Spinal cord (tissue), 10 donors: ENCODE measurements around the gene FNDC1. TPM values are rescaled to one million over a fixed set of nuclear protein-coding genes. Genes with fewer than 3 reads are reported as not detected.
A peak's percentile ranks its signal among the peaks of the same experiment; 100 is the strongest.
"Not testable (repeated sequence)": the region's sequence is repeated elsewhere in the genome, so short reads cannot be mapped to it uniquely, and the experiment has no call there.

Source experiments
- DNase-seq, 6 donors: peaks; one replicate each; pipeline versions ENCODE4 v3.0.0 to v3.0.0-alpha.2; 2013 to 2015; ENCODE audit warnings: low spot score in 6 of 6, low read depth in 4 of 6
- H3K27ac ChIP-seq: one replicate; pipeline ENCODE4 v1.5.1; 2013; ENCODE audit warnings: low read depth, low read length, control low read depth
- H3K27me3 ChIP-seq: one replicate; pipeline ENCODE4 v1.6.1; 2013; ENCODE audit warnings: low read length; ENCODE audit not compliant: control insufficient read depth, insufficient read depth
- H3K36me3 ChIP-seq: one replicate; pipeline ENCODE4 v1.6.1; 2013; ENCODE audit warnings: low read length; ENCODE audit not compliant: control insufficient read depth, insufficient read depth
- H3K4me1 ChIP-seq: one replicate; pipeline ENCODE4 v1.6.1; 2013; ENCODE audit warnings: low read length; ENCODE audit not compliant: control insufficient read depth, insufficient read depth
- H3K4me3 ChIP-seq: one replicate; pipeline ENCODE4 v1.5.1; 2013; ENCODE audit warnings: low read depth, low read length, control low read depth
- H3K9me3 ChIP-seq: one replicate; pipeline ENCODE4 v1.6.1; 2013; ENCODE audit warnings: low read length; ENCODE audit not compliant: control insufficient read depth, insufficient read depth
- WGBS: methylation state at CpG from one replicate; pipeline ENCODE4 v1.1.5; 2013; ENCODE audit warnings: missing lambda C conversion rate; ENCODE audit not compliant: insufficient coverage; 5-methylcytosine and 5-hydroxymethylcytosine counted together
- long read RNA-seq, 4 donors: transcript quantifications; one replicate each; lab custom pipeline, GENCODE V29; 2026
- polyA plus RNA-seq, 2 donors: library from polyadenylated mRNA; unstranded; fragments of 120-200 nt; gene quantifications; one replicate each; pipeline ENCODE4 v1.2.1, GENCODE V29; 2013; ENCODE audit not compliant: insufficient read length in 2 of 2
- total RNA-seq, 2 donors: library from RNA; depleted of rRNA in 1 of 2; stranded (reverse); fragments of 120-200 nt in 1 of 2; fragments of >200 nt in 1 of 2; gene quantifications; one replicate each; pipeline versions ENCODE4 v1.2.3 to v1.2.4, GENCODE V29; 2013 to 2014
- donor health status: healthy.

Gene FNDC1
- total RNA-seq (10 to 100 TPM; 29.2 to 49.0 TPM), polyA plus RNA-seq (10 to 100 TPM; 10.7 to 25.1 TPM)
- long read RNA-seq, donor 1, partial matches to known transcripts: 16 of 16 reads
- long read RNA-seq, donor 1, other reads (novel, unspliced or antisense): 0 of 16 reads
- long read RNA-seq, donor 2: 0 reads
- long read RNA-seq, donor 3: 0 reads
- long read RNA-seq, donor 4: 0 reads

DNA sequence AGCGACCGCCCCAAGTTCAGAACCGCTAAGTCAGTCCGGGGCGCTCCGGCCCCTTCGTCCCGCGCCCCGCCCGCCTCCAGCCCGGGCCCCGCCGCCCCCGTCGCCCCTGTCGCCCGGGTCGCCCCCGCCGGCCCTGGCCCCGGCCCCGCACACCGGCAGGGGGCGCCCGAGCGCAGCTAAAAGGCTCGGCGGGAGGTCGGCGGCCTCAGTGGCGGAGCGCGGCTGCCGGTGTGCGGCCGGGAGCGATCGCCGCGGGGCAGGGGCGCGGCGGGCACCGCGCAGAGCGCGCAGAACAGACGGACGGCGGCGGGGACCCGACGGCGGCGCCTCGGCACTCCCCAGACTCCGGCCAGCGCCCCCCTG lies at the start of gene FNDC1:
FNDC1 (plus strand) TSS at position 208 of the 363 bp plus-strand sequence. CDS start 197 bp downstream, outside the sequence.
- Histone ChIP-seq H3K27me3 (peaks cover 65% of the 10 kb centered on the region), H3K9me3 (no peaks in the 10 kb centered on the region), H3K27ac (peak within 1 kb of the TSS; percentile 82), H3K4me1 (peaks cover 14% of the 10 kb centered on the region), H3K36me3 (no peaks in the 10 kb centered on the region), H3K4me3 (peak within 1 kb of the TSS; percentile 54)
- peak in 1 of 6 donors; percentile 60 for DNase-seq
- WGBS: under 1% methylated on average over 59 of the region's 59 CpGs

- no peaks in the 10 kb centered on the region for H3K27me3 ChIP-seq
- no peak for DNase-seq
- H3K27ac ChIP-seq: no peak overlapping the region
- no peaks in the 10 kb centered on the region for H3K36me3 ChIP-seq
- peaks cover 4% of the 10 kb centered on the region for H3K4me1 ChIP-seq
- H3K9me3 ChIP-seq: no peaks in the 10 kb centered on the region
- no peak overlapping the region for H3K4me3 ChIP-seq
- WGBS: 97% methylated on average over 7 of the region's 7 CpGs
Measured at GRCh38 chr6:159119791-159120190, 49.4 kb upstream of the FNDC1 start.

GRCh38 chr6:159121486-159121885 lies 47.7 kb upstream of the FNDC1 start:
- Histone ChIP-seq H3K27me3 (no peaks in the 10 kb centered on the region), H3K27ac (no peak overlapping the region), H3K36me3 (no peaks in the 10 kb centered on the region), H3K4me1 (peaks cover 7% of the 10 kb centered on the region), H3K4me3 (no peak overlapping the region), H3K9me3 (no peaks in the 10 kb centered on the region)
- no CpG with 5 or more reads among the region's 5 CpGs for WGBS
- no peak for DNase-seq

GRCh38 chr6:159122453-159122852 lies 46.7 kb upstream of the FNDC1 start:
- H3K27me3 ChIP-seq: no peaks in the 10 kb centered on the region
- DNase-seq: no peak
- no peak overlapping the region for H3K27ac ChIP-seq
- no CpG with 5 or more reads among the region's 4 CpGs for WGBS
- no peaks in the 10 kb centered on the region for H3K9me3 ChIP-seq
- peaks cover 14% of the 10 kb centered on the region for H3K4me1 ChIP-seq
- H3K4me3 ChIP-seq: no peak overlapping the region
- no peaks in the 10 kb centered on the region for H3K36me3 ChIP-seq

DNA sequence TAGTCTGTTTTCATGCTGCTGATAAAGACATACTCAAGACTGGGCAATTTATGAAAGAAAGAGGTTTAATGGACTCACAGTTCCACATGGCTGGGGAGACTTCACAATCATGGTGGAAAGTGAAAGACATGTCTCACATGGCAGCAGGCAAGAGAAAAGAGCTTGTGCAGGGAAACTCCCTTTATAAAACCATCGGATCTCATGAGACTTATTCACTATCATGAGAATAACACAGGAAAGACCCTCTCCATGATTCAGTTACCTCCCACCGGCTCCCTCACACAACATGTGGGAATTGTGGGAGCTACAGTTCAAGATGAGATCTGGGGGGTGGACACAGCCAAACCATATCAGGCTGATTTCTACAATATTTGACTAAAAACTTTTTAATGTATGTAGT lies 45.4 kb upstream of the FNDC1 start:
- H3K9me3 ChIP-seq, H3K4me3 ChIP-seq, H3K27ac ChIP-seq, H3K36me3 ChIP-seq, H3K27me3 ChIP-seq, DNase-seq: not testable (repeated sequence)
- no CpG with 5 or more reads among the region's 2 CpGs for WGBS
- H3K4me1 ChIP-seq: peaks cover 14% of the 10 kb centered on the region

- Histone ChIP-seq H3K27ac (no peak overlapping the region), H3K4me3 (no peak overlapping the region), H3K4me1 (peaks cover 14% of the 10 kb centered on the region), H3K9me3 (no peaks in the 10 kb centered on the region), H3K27me3 (no peaks in the 10 kb centered on the region), H3K36me3 (no peaks in the 10 kb centered on the region)
- DNase-seq: no peak
- no CpG with 5 or more reads among the region's 5 CpGs for WGBS
Measured at GRCh38 chr6:159125014-159125609, 44.1 kb upstream of the FNDC1 start.

DNA sequence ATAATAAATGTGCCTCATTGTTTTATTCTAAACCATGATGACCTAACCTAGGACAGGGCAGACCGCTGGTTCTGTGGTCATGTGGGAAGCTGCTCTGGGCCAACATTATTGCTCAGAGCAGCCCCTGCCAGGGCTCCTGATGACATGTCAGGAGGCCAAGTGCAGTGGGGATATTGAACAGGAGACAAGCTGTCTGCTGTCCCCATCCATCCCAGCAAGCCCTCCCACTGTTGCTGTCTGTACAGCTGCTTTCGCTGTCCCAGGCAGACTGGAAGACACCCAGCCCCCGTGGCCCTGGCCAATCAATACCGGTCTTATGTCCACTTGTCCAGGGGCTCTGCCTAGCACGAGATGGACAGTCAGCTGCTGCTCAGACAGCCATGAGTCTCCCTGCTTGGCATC lies 43.2 kb upstream of the FNDC1 start:
- Histone ChIP-seq H3K9me3 (no peaks in the 10 kb centered on the region), H3K4me1 (peaks cover 14% of the 10 kb centered on the region), H3K36me3 (no peaks in the 10 kb centered on the region), H3K27me3 (no peaks in the 10 kb centered on the region), H3K27ac (no peak overlapping the region), H3K4me3 (no peak overlapping the region)
- DNase-seq: peak in 1 of 6 donors; percentile 72
- WGBS: 32% methylated on average over 5 of the region's 5 CpGs

DNA sequence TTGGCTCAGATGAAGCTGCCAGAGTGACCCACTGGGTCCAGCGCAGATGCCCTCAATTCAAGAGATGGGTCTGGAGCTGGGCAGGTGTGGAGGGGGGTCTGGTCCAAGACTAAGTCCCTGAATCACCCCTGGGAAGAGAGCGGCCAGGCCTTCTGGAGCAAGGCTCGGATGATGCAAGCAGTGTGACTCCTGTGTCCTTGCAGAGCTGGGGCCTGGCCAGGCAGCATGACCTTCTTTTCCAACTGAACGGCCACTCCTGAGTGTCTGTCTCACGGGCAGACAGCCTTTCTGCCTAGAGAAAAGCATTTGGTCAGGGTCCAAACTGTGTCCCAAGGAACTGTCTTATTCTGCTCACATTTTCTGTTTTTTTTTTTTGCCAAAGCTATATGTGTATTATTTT lies 42.6 kb upstream of the FNDC1 start:
- WGBS: 39% methylated on average over 5 of the region's 5 CpGs
- no peak overlapping the region for H3K4me3 ChIP-seq
- peak overlapping the region; percentile 69 for H3K27ac ChIP-seq
- H3K4me1 ChIP-seq: peaks cover 14% of the 10 kb centered on the region
- DNase-seq: peak in 1 of 6 donors; percentile 64
- H3K9me3 ChIP-seq: no peaks in the 10 kb centered on the region
- H3K27me3 ChIP-seq: no peaks in the 10 kb centered on the region
- H3K36me3 ChIP-seq: no peaks in the 10 kb centered on the region

DNA sequence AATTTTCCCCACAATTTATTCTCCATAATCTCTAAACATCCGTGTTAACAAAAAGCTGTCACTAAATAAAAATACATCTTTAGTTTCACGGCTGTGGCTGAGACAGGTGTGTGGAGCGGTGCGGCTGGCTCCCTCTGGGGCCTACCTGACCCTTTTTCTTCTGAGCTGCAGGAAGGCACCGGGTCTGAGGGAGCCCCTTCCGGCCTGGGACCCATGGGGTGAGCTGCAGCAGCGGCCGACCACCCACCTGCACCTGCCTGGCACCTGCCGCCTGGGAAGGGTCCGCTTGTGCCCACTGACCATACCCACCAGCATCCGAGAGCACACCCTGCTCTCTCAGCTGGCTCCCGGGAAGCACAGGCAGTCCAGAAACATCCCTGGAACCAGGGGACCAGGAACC lies 41.5 kb upstream of the FNDC1 start:
- Histone ChIP-seq H3K27ac (no peak overlapping the region), H3K36me3 (no peaks in the 10 kb centered on the region), H3K4me3 (no peak overlapping the region), H3K27me3 (no peaks in the 10 kb centered on the region), H3K9me3 (no peaks in the 10 kb centered on the region), H3K4me1 (peaks cover 17% of the 10 kb centered on the region)
- WGBS: 93% methylated on average over 10 of the region's 12 CpGs
- DNase-seq: no peak

DNA sequence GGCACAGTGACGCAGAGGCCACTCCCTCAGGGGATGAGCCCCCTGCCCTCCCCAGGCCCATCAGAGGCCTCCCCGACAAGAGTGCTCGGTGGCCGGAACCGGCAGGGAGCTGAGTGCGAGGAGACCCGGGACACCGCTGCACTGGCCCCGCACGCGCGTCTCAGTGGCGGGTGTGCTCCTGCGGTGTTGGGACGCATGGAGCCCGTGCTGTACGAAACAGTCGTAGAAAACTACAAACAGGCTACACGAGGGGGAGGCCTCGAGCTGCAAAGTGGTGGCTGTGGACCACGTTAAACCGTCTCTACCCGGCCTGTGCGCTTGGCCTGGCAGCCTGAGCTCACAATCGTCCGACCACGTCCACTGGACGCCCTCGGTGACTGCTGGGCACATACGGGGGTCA lies 40.2 kb upstream of the FNDC1 start:
- H3K27ac ChIP-seq: no peak overlapping the region
- H3K36me3 ChIP-seq: no peaks in the 10 kb centered on the region
- H3K4me3 ChIP-seq: no peak overlapping the region
- H3K27me3 ChIP-seq: no peaks in the 10 kb centered on the region
- DNase-seq: no peak
- WGBS: 95% methylated on average over 29 of the region's 30 CpGs
- no peaks in the 10 kb centered on the region for H3K9me3 ChIP-seq
- H3K4me1 ChIP-seq: peaks cover 20% of the 10 kb centered on the region
